ENCODE results near the gene LTA4H. TPM values are rescaled to one million over a fixed set of nuclear protein-coding genes. Genes with fewer than 3 reads are reported as not detected.
A peak's percentile ranks its signal among the peaks of the same experiment; 100 is the strongest.

The LTA4H gene
- total RNA-seq, 2 donors from 2014 or later, result 41.2 to 57.6 TPM

DNA sequence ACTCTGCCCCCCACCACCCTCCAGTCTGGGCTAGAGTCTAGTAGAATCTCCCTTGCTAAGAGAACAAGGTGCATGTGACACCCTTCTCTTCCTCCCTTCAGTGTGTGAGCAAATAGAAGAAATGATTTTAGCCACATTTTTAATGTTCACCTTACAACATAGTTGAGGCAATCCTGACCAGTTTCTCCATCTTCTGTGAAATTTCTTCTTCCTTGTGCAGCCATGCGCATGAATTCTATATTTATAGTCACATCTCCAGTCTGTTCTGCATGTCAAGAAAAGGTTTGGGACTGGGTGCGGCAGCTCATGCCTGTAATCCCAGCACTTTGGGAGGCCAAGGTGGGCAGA is 9.5 kb upstream of the LTA4H start:
- Histone ChIP-seq H3K27me3 (no peaks in the 10 kb centered on the region), H3K9me3 (no peaks in the 10 kb centered on the region), H3K4me3 (no peak overlapping the region), H3K27ac (peak overlapping the region in 1 of 4 donors; percentile 12), H3K36me3 (replicated peaks in 1 of 2; ENCODE audit: insufficient read depth in 1 of 2, low read depth in 2 of 2) (no peaks in the 10 kb centered on the region), H3K4me1 (peaks cover 34% of the 10 kb centered on the region)
- no peak for DNase-seq
- no peak for ATAC-seq
- no peak for TF ChIP-seq POLR2A (IDR thresholded peaks at IDR 0.05)
- TF ChIP-seq, protein P1, sequence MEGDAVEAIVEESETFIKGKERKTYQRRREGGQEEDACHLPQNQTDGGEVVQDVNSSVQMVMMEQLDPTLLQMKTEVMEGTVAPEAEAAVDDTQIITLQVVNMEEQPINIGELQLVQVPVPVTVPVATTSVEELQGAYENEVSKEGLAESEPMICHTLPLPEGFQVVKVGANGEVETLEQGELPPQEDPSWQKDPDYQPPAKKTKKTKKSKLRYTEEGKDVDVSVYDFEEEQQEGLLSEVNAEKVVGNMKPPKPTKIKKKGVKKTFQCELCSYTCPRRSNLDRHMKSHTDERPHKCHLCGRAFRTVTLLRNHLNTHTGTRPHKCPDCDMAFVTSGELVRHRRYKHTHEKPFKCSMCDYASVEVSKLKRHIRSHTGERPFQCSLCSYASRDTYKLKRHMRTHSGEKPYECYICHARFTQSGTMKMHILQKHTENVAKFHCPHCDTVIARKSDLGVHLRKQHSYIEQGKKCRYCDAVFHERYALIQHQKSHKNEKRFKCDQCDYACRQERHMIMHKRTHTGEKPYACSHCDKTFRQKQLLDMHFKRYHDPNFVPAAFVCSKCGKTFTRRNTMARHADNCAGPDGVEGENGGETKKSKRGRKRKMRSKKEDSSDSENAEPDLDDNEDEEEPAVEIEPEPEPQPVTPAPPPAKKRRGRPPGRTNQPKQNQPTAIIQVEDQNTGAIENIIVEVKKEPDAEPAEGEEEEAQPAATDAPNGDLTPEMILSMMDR (IDR thresholded peaks at IDR 0.05), result no peak
- intact Hi-C loops (cut with DNase I), result no loop called here
- WGBS, 2 donors, result 78 to 97% methylated on average over 2 of the region's 2 CpGs

DNA sequence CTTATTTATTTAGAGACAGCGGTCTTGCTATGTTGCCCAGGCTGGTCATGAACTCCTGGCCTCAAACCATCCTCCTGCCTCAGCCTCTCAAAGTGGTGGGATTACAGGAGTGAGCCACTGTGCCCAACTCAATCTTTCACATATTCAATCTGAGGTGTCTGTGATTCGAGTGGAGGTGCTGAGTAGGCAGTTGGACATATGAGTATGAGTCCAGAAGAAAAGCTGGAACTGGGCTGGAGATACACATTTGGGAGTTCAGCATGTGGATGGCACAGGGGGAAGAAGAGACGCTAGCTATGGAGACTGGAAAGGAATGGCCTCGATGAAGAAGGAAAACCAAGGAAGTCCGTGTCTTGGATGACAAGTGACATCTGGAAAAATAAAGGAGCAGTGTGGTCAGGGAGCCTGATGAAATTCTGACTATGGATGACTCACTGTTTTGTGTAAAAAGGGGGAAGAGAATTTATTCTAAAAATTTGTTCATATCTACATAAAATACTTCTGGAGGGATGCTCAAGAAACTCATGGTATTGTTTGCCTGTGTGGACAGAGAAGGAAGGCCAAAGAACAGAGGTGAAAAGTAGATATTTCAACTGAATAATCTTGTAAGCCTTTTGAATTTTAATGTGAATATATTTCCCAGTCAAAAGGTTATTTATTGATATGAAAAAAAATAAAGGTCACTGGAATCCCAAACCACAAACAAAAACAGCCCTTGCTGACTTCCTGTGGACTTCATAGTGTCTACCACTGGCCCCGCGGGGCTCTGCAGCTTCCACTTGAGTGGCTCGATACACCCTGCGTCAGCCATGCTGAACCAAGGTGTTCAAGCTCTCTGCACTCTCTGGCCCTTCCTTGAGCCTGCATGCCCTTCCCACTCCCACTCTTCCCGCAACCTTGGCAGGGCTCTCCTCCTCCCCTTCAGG is 8.9 kb upstream of the LTA4H start:
- intact Hi-C loops (cut with DNase I), result no loop called here
- ATAC-seq, result no peak
- peaks cover 34% of the 10 kb centered on the region for H3K4me1 ChIP-seq
- TF ChIP-seq, protein P1 (IDR thresholded peaks at IDR 0.05), result no peak
- no peak for TF ChIP-seq POLR2A (IDR thresholded peaks at IDR 0.05)
- no peak for DNase-seq
- peak overlapping the region in 1 of 4 donors; percentile 12 for H3K27ac ChIP-seq
- no peaks in the 10 kb centered on the region for H3K9me3 ChIP-seq
- H3K36me3 ChIP-seq (replicated peaks in 1 of 2; ENCODE audit: insufficient read depth in 1 of 2, low read depth in 2 of 2), result no peaks in the 10 kb centered on the region
- H3K4me3 ChIP-seq, result no peak overlapping the region
- WGBS, 2 donors, result 70 to 77% methylated on average over 10 of the region's 10 CpGs
- no peaks in the 10 kb centered on the region for H3K27me3 ChIP-seq

DNA sequence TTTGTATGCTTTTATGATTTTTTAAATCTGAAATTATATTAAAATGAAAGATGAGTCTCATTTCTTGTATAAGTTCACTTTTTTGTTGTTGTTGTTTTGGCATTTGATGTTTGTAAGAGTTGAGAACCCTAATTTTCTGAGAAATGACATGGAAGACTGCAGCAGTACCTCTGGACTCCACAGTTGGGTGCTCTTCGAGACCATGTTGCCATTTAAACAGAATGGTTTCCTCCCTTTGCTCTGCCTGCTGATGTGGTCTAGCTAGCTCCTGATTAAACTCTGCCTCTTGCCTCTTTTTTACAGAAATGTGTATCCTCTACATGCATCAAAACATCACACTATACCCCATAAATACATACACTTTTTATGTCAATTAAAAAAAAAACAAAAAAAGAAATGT is 5.8 kb upstream of the LTA4H start:
- DNase-seq (no peak), ATAC-seq (no peak)
- peaks cover 5% of the 10 kb centered on the region for H3K4me1 ChIP-seq
- TF ChIP-seq, protein P1 (IDR thresholded peaks at IDR 0.05), result no peak
- TF ChIP-seq POLR2A (IDR thresholded peaks at IDR 0.05), result no peak
- no peak overlapping the region for H3K4me3 ChIP-seq
- 91 to 92% methylated on average over 1 of the region's 1 CpG for WGBS, 2 donors
- H3K36me3 ChIP-seq (replicated peaks in 1 of 2; ENCODE audit: insufficient read depth in 1 of 2, low read depth in 2 of 2), result no peaks in the 10 kb centered on the region
- no peaks in the 10 kb centered on the region for H3K9me3 ChIP-seq
- H3K27me3 ChIP-seq, result no peaks in the 10 kb centered on the region
- H3K27ac ChIP-seq, result no peak overlapping the region
- intact Hi-C loops (cut with DNase I), result no loop called here

DNA sequence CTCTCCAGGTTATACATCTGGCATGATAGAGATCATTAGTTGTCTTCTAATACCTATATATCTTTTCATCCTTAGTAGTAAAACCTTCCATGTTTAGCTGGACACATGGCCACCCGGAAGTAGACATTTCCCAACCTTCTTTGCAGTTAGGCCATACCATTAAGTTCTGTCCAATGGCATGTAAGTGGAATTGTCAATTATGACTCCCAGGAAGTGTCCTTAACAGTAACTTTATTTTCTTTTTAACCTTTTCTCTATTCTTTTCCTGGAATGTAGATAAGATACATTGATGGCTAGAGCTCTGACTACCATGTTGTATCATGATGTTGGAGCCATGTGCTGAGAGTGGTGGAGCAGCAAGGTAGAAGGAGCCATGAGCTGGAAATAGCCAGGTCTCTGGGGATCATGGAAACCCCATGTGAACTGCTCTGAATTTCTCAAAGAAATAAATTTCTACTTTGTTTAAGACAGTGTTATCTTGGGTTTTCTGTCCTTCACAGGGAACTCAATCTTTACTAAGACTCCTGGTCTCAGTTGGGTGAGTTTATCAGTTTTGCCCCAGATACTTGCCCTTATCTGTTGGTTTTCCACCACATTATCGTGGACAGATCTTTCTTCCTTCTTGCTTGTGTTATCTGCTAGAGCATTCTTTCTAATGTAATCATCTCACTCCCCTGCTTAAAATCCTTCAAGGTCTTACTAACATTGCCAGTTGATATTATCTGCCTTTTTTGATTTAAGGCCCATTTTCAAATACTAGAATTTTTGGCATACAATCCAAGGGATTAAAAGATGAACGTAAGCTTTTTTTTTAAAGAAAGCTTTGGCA is 5.1 kb upstream of the LTA4H start:
- Histone ChIP-seq H3K27ac (no peak overlapping the region), H3K36me3 (replicated peaks in 1 of 2; ENCODE audit: insufficient read depth in 1 of 2, low read depth in 2 of 2) (no peaks in the 10 kb centered on the region), H3K9me3 (no peaks in the 10 kb centered on the region), H3K4me3 (no peak overlapping the region), H3K4me1 (no peaks in the 10 kb centered on the region), H3K27me3 (no peaks in the 10 kb centered on the region)
- no peak for ATAC-seq
- DNase-seq, result no peak
- no peak for TF ChIP-seq POLR2A (IDR thresholded peaks at IDR 0.05)
- TF ChIP-seq, protein P1 (IDR thresholded peaks at IDR 0.05), result no peak
- 47 to 52% methylated on average over 3 of the region's 3 CpGs for WGBS, 2 donors
- intact Hi-C loops (cut with DNase I), result no loop called here
